Breast epithelium (tissue), 3 donors: Measurements from ENCODE around the gene CTXND1.

ENCODE experiments used
- POLR2AphosphoS5 ChIP-seq, 3 donors: sonication (generic); formaldehyde crosslinking; IDR thresholded peaks; one replicate each; pipeline ENCODE4 v1.6.1; 2017; ENCODE audit warnings: antibody characterized with exemption in 3 of 3
- TF ChIP-seq, protein P1 (sequence below), 3 donors: fragments of 450-650 bp; IDR thresholded peaks; one replicate each; pipeline ENCODE4 v1.5.1; 2016 to 2017; ENCODE audit warnings: antibody characterized with exemption in 3 of 3, mild to moderate bottlenecking in 3 of 3, moderate library complexity in 3 of 3

DNA sequence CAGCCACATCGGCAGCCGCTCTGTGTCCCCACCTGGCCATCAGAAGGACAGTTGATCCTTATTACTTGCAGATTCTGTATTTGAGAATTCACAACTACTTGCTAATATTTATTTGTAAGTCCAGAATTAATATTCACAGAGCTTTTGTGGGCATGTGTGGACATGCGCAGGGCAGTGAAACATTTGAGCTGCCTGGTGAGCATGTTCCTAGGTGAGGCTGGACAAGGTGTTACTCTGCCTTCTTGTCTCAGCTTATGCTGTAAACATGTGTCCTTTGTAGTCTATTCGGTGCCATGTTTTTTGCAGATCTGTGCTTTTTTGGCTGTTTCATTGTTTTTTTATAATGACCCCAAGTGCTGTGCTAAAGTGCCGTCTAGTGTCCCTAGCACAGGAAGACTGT is 83.6 kb downstream of the CTXND1 start:
- TF ChIP-seq, protein P1, sequence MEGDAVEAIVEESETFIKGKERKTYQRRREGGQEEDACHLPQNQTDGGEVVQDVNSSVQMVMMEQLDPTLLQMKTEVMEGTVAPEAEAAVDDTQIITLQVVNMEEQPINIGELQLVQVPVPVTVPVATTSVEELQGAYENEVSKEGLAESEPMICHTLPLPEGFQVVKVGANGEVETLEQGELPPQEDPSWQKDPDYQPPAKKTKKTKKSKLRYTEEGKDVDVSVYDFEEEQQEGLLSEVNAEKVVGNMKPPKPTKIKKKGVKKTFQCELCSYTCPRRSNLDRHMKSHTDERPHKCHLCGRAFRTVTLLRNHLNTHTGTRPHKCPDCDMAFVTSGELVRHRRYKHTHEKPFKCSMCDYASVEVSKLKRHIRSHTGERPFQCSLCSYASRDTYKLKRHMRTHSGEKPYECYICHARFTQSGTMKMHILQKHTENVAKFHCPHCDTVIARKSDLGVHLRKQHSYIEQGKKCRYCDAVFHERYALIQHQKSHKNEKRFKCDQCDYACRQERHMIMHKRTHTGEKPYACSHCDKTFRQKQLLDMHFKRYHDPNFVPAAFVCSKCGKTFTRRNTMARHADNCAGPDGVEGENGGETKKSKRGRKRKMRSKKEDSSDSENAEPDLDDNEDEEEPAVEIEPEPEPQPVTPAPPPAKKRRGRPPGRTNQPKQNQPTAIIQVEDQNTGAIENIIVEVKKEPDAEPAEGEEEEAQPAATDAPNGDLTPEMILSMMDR (IDR thresholded peaks at IDR 0.05) = no peak
- TF ChIP-seq POLR2AphosphoS5 (IDR thresholded peaks at IDR 0.05) = no peak
